GM21723 (cell line): ENCODE data around the gene NT5DC3.
"Not testable (repeated sequence)": the region's sequence is repeated elsewhere in the genome, so short reads cannot be mapped to it uniquely, and the experiment has no call there.

Source experiments
- ATAC-seq: cut with Tn5 transposase; IDR thresholded peaks from one replicate; pipeline ENCODE4 v1.9.1; 2021; ENCODE audit warnings: mild to moderate bottlenecking, moderate library complexity; ENCODE audit not compliant: unreplicated experiment

The NT5DC3 gene

DNA sequence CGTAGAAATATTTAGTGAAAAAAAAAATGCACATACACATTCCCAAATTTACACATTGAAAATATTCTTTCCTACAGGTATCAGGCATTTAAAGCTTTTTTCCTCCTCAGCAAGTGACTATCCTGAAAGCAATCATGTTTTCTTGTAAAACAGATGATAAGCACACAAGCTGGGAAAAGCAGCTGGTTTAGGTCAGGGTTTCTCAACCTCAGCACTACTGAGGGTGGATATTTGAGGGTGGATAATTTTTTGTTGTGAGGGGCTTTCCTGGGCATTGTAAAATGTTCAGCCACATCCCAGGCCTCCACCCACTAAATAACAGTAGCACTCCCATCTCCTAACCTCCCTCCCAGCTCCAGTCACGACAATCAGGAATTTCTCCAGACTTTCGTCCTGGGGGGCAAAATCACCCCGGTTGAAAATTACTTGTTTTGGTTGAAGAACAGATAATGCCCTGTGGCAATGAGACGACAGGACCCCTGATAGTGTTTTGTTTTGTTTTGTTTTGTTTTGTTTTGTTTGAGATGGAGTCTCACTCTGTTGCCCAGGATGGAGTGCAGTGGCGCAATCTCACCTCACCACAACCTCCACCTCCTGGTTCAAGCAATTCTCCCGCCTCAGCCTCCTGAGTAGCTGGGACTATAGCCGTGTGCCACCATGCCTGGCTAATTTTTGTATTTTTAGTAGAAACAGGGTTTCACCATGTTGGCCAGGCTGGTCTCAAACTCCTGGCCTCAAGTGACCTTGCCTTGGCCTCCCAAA is 15.0 kb upstream of the NT5DC3 start:
- no peak for ATAC-seq

GRCh38 chr12:103855036-103855712 is 14.1 kb upstream of the NT5DC3 start:
- no peak for ATAC-seq

GRCh38 chr12:103854372-103854973 is 13.4 kb upstream of the NT5DC3 start:
- no peak for ATAC-seq

GRCh38 chr12:103852498-103852997 is 11.5 kb upstream of the NT5DC3 start:
- ATAC-seq = no peak

DNA sequence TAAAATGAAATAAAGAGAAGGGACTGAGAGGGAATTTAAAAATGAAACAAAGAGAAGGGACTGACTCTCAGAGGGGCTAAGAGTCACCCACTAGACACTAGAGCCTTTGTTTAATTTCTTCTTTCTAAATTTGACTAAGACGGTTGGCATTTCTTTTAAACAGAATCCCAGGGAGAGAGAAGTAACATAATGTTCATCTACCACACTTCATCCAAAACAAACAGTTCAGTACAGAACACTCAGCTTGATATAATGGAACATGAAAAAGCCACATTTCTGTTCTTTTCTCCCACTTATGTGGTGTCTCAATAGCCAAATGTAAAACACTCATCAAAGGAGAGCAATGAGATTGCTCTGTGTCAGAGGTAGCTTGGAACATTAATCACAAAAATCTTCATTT is 10.1 kb upstream of the NT5DC3 start:
- no peak for ATAC-seq

- no peak for ATAC-seq
These were observed 9.4 kb upstream of the NT5DC3 start for GRCh38 chr12:103850429-103850828.

DNA sequence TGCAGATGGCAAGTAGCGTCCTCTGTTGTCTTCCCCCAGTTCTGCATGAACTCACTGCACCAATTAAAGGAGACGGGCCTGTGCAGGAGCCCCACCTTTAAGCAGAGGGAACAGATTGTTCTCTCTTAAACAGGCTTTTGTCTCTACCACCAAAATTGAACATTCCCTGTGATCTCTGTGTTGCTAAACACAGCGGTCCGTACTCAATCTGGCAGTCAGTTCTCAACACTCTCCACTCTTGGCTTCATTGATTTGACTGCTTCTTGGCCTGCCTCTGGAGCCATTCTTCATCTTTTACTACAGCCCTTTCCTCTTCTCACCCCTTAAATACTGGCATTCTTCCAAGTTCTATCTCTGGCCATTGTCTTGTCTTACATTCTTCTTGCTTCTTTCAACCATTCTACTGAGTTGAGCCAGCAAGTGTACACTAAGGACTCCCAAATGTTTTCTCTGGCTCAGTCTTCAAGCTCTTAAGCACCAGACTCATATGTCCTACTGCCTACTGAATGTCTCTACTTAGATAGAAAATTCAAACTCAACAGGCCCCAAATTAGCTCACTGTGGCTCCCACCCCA is 8.0 kb upstream of the NT5DC3 start:
- ATAC-seq = no peak

DNA sequence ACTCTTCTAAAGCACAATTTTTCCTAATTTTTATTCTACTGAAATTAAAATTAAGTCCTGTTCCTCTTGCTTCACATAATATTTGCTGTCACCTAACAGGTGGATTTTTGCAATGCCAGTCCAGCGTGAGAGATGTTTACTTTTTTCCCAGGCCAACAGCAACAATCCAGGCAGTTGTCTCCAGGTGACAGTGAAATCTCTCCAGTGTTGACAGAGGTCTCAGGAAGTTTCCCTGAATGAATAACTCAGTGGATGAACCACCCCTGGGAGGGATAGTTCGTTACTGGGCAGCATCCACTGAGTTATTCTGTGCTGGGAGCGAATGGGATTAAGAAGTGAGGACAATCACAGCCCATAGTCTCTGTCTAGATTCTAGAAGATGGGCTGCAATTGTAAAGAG is 7.1 kb upstream of the NT5DC3 start:
- no peak for ATAC-seq

- no peak for ATAC-seq
These were observed 5.4 kb upstream of the NT5DC3 start for GRCh38 chr12:103846415-103846814.

DNA sequence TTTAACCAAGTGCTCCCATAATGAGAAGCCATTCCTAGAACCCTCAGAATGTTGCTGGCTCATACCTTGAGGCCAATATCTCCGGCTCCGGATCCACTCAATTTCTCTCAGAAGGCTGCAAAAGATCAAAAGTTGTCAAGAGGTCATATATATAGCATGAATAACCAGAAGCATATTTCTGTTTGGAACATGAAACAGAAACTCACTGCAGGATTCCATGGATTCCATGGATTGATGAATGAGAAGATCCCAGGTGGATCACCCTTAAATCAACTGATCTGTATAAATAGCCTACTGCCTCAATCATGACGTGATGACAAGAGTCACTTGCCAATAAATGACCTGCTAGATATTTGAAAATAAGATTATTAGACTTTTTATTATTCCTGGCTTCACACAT is 3.3 kb upstream of the NT5DC3 start:
- ATAC-seq = no peak

DNA sequence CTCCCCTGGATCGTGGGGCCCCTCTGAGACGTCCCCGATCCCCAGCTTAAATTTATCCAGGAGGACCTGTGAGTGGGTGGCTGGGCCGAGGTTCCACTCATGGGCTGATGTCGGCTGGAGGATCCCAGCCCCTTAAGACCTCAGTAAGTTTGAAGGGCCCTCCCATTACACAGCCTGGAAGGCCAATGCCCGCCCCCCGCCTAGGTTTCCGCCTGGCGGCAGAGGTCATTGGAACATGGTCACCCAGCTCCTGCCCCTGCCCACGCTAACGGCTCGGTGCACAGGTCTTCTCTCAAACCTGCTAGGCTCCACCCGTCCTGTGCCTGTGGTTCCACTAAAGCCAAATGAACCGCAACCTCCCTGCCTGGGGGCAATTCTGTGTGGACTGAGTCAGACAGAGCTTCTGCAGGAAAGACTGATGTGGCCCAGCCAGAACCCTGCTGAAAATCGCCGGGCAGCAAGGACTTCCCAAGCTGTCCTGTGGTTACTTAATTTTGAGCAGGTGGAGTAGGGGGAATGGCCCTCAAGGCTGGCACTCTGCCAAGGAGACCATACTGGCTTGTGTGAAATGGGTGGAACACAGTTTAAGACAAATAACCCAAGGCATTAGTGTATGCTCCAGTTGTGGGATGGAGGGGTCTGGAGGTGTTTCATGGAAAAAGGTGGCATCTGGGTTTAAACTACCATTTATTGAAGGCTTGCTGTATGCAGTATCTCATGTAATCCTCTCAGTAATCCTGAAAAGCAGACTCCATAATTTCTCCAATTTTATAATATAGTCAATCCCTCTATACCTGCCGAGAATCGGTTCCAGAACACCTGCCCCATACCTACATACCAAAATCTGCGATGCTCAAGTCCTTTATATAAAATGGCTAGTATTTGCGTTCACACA is 903 bp upstream of the NT5DC3 start:
- peak; percentile 31 for ATAC-seq

DNA sequence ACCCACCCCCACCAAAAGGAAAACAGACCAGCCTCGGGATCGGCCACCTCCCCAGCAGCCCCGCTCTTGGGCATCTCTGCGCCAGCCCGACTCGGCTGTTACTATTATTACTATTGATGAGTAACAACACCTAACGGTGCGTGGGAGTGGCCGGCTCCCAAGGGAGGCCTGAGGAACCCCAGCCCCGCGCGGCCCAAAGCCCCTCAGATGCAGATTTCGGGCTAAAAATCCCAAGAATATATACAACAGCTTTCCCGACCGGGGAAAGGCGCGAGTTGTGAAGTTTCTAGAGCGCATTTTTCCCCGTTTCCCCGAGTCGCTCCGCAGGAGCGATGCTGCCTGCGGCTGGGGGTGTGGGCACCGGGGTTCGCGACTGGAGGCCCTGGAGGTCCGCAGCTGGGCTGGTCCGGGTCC is 565 bp downstream of the NT5DC3 start:
- ATAC-seq = peak; percentile 45

GRCh38 chr12:103839609-103840461 is 1.2 kb downstream of the NT5DC3 start:
- ATAC-seq = no peak

DNA sequence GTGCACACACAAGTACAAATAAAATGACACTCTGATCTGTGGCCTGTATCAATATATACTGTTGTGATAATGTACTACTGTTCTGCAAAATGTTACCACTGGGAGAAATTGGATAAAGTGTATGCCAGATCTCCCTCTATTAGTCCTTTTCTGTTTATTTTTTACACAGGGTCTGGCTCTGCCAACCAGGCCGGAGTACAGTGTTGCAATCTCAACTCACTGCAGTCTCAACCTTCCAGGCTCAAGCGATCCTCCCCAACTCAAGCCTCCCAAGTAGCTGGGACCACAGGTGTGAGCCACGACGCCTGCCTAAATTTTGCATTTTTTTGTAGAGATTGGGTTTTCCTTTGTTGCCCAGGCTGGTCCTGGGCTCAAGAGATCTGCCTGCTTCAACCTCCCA is 1.9 kb downstream of the NT5DC3 start:
- no peak for ATAC-seq

GRCh38 chr12:103838254-103838914 is 2.6 kb downstream of the NT5DC3 start:
- no peak for ATAC-seq

DNA sequence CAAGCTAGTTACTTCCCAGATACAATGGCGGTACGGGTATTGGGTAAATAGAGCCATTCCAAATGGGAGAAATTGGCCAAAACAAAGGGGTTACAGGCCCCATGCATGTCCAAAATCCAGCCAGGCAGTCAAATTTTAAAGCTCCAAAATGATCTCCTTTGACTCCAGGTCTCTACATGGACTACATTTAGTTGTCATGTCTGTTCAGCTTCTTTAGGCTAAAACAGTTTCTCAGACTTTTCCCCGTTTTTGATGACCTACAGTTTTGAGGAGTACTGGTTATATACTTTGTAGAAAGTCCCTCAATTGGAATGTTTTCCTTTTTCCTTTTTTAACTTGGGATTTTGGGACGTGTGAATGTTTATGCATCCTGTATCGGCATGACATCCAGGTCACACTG is 4.7 kb downstream of the NT5DC3 start:
- ATAC-seq = no peak

DNA sequence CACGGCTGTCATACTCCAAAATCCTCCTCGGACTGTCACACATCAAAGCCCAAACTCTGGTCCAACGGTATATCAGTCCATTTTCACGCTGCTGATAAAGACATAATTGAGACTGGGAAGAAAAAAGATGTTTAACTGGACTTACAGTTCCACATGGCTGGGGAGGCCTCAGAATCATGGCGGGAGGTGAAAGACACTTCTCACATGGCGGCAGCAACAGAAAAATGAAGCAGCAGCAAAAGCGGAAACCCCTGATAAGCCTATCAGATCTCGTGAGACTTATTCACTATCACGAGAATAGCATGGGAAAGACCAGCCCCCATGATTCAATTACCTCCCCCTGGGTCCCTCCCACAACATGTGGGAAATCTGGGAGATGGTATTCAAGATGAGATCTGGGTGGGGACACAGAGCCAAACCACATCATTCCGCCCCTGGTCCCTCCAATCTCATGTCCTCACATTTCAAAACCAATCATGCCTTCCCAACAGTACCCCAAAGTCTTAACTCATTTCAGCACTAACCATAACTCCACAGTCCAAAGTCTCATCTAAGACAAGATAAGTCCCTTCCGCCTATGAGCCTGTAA is 5.2 kb downstream of the NT5DC3 start:
- not testable (repeated sequence) for ATAC-seq

DNA sequence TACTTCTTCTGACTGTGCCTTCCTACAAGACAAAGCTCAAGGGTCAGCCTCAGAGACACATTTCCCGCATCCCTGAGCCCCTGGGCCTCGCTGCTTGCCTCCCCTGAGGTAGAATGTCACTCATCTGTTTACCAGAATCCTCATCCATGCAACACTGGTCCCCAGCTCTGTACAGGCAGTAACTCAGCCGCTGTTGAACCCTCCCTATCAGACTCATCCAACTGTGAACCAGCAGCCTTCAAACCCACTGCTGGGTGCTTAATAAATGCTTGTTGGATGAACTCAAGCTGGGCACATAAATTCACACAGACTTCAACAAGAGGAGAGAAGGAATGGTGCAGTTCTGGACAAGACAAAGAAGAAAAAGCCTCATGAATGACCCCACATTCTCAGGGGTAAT is 6.1 kb downstream of the NT5DC3 start:
- ATAC-seq = no peak

GRCh38 chr12:103833891-103834290 is 7.1 kb downstream of the NT5DC3 start:
- no peak for ATAC-seq
